SK-N-SH treated with all-trans-retinoic acid at 6 μM for 48 hours (cell line): ENCODE data around the gene FGD3.

Source experiments
- ARNTL ChIP-seq: fragments of 450-650 bp; formaldehyde crosslinking; IDR thresholded peaks from 2 replicates; pipeline ENCODE4 v1.5.0; 2020; ENCODE audit warnings: low read depth, mild to moderate bottlenecking, moderate library complexity, borderline replicate concordance
- CREB5 ChIP-seq: fragments of 250-450 bp; sonication (Bioruptor Pico); IDR thresholded peaks from 2 replicates; pipeline ENCODE4 v1.5.1; 2020; ENCODE audit warnings: low read depth, mild to moderate bottlenecking, moderate library complexity
- ISL1 ChIP-seq: fragments of 250-450 bp; sonication (Bioruptor Pico); IDR thresholded peaks from 2 replicates; pipeline ENCODE4 v2.1.2; 2022; ENCODE audit warnings: mild to moderate bottlenecking, moderate library complexity
- OSR1 ChIP-seq: fragments of 250-450 bp; sonication (Bioruptor Pico); IDR thresholded peaks from 2 replicates; pipeline ENCODE4 v1.8.0; 2022; ENCODE audit warnings: moderate library complexity, mild to moderate bottlenecking, inconsistent platforms
- PATZ1 ChIP-seq: fragments of 250-450 bp; sonication (Bioruptor Pico); IDR thresholded peaks from 2 replicates; pipeline ENCODE4 v1.8.0; 2020; ENCODE audit warnings: mild to moderate bottlenecking, moderate library complexity, borderline replicate concordance
- PPARA ChIP-seq: fragments of 250-450 bp; sonication (Bioruptor Pico); IDR thresholded peaks from 2 replicates; pipeline ENCODE4 v1.5.0; 2020; ENCODE audit warnings: mild to moderate bottlenecking, borderline replicate concordance
- RARB ChIP-seq: fragments of 250-450 bp; sonication (Bioruptor Pico); IDR thresholded peaks from 2 replicates; pipeline ENCODE4 v1.8.0; 2021; ENCODE audit warnings: mild to moderate bottlenecking, moderate library complexity
- TSHZ2 ChIP-seq: fragments of 250-450 bp; sonication (Bioruptor Pico); IDR thresholded peaks from 2 replicates; pipeline ENCODE4 v1.5.0; 2020; ENCODE audit warnings: mild to moderate bottlenecking, moderate library complexity
- ZC3H10 ChIP-seq: fragments of 250-450 bp; sonication (Bioruptor Pico); IDR thresholded peaks from 2 replicates; pipeline ENCODE4 v1.5.1; 2021; ENCODE audit warnings: mild to moderate bottlenecking, moderate library complexity
- ZFP3 ChIP-seq: fragments of 250-450 bp; sonication (Bioruptor Pico); IDR thresholded peaks from 2 replicates; pipeline ENCODE4 v1.5.0; 2020; ENCODE audit warnings: mild to moderate bottlenecking, moderate library complexity
- ZFP30 ChIP-seq: fragments of 450-650 bp; formaldehyde crosslinking; IDR thresholded peaks from 2 replicates; pipeline ENCODE4 v1.5.0; 2022; ENCODE audit warnings: mild to moderate bottlenecking, moderate library complexity
- ZNF70 ChIP-seq: fragments of 450-650 bp; formaldehyde crosslinking; IDR thresholded peaks from 2 replicates; pipeline ENCODE4 v1.5.0; 2020; ENCODE audit warnings: mild to moderate bottlenecking, moderate library complexity
- ZNF8 ChIP-seq: fragments of 450-650 bp; formaldehyde crosslinking; IDR thresholded peaks from 2 replicates; pipeline ENCODE4 v1.5.0; 2020; ENCODE audit warnings: mild to moderate bottlenecking, moderate library complexity
- TF ChIP-seq, protein P1 (sequence below): fragments of 250-450 bp; sonication (Bioruptor Pico); IDR thresholded peaks from 2 replicates; pipeline ENCODE4 v1.8.0; 2021; ENCODE audit warnings: low read depth, mild to moderate bottlenecking, moderate library complexity, borderline replicate concordance

DNA sequence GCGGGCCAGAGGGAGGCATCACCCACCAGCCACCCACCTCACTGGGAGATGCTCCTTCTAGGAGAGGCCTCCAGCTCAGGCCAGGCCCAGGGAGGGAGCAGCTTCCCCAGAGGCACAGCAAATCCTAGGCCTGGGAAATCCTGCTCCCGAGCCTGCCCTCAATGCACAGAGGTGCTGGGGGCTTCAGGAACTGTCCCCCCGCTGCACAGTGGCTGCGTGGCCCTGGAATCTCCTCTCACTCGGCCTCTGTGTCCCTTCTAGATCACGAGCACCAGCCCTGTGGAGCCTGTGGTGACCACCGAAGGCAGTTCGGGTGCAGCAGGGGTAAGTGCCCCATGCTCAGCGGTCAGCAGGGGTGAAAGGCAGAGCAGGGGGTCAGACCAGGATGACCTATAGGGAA is 74.7 kb downstream of the FGD3 start:
- TF ChIP-seq OSR1 (CRISPR knock-in tag) (no peak), ZC3H10 (CRISPR knock-in tag) (no peak), ZNF70 (CRISPR knock-in tag) (no peak), ISL1 (no peak), ARNTL (CRISPR knock-in tag) (no peak), ZFP30 (no peak), TSHZ2 (CRISPR knock-in tag) (no peak), ZNF8 (CRISPR knock-in tag) (no peak), PPARA (CRISPR knock-in tag) (no peak), CREB5 (no peak), PATZ1 (CRISPR knock-in tag) (no peak), RARB (CRISPR knock-in tag) (no peak), ZFP3 (CRISPR knock-in tag) (no peak)
- TF ChIP-seq, protein P1, sequence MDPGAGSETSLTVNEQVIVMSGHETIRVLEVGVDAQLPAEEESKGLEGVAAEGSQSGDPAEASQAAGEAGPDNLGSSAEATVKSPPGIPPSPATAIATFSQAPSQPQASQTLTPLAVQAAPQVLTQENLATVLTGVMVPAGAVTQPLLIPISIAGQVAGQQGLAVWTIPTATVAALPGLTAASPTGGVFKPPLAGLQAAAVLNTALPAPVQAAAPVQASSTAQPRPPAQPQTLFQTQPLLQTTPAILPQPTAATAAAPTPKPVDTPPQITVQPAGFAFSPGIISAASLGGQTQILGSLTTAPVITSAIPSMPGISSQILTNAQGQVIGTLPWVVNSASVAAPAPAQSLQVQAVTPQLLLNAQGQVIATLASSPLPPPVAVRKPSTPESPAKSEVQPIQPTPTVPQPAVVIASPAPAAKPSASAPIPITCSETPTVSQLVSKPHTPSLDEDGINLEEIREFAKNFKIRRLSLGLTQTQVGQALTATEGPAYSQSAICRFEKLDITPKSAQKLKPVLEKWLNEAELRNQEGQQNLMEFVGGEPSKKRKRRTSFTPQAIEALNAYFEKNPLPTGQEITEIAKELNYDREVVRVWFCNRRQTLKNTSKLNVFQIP (CRISPR knock-in tag) = no peak
